Measurements from ENCODE around the gene GIMAP6.

DNA sequence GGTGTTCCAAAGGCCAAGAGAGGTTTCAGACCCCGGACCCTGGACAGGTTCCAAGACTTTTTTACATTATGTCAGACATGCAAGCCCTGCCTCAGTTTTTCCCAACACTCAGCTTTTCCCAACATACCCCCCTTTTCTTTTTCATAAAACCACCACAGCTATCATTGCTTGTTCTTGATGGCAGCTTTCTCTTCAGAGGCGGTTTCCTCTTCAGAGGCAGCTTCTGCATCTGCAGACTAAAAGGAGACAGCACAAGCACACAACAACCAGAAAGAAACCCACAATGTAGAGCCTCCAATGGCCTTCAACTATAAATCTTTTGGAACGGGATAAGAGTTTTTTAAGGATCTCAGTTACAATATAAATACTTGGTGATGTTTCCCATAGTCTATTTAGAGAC, 19.3 kb downstream of the GIMAP6 start:
- TF ChIP-seq, protein P1, sequence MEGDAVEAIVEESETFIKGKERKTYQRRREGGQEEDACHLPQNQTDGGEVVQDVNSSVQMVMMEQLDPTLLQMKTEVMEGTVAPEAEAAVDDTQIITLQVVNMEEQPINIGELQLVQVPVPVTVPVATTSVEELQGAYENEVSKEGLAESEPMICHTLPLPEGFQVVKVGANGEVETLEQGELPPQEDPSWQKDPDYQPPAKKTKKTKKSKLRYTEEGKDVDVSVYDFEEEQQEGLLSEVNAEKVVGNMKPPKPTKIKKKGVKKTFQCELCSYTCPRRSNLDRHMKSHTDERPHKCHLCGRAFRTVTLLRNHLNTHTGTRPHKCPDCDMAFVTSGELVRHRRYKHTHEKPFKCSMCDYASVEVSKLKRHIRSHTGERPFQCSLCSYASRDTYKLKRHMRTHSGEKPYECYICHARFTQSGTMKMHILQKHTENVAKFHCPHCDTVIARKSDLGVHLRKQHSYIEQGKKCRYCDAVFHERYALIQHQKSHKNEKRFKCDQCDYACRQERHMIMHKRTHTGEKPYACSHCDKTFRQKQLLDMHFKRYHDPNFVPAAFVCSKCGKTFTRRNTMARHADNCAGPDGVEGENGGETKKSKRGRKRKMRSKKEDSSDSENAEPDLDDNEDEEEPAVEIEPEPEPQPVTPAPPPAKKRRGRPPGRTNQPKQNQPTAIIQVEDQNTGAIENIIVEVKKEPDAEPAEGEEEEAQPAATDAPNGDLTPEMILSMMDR (IDR thresholded peaks at IDR 0.05), result no peak
- TF ChIP-seq ZNF232 (CRISPR knock-in tag; IDR thresholded peaks at IDR 0.05), result no peak
